HG02943 (cell line): Measurements from ENCODE around the gene SERPINB4.

ENCODE experiments used
- ATAC-seq: cut with Tn5 transposase; IDR thresholded peaks from one replicate; pipeline ENCODE4 v1.9.1; 2021; ENCODE audit warnings: mild to moderate bottlenecking, low read depth, moderate library complexity; ENCODE audit not compliant: unreplicated experiment

SERPINB4 gene

DNA sequence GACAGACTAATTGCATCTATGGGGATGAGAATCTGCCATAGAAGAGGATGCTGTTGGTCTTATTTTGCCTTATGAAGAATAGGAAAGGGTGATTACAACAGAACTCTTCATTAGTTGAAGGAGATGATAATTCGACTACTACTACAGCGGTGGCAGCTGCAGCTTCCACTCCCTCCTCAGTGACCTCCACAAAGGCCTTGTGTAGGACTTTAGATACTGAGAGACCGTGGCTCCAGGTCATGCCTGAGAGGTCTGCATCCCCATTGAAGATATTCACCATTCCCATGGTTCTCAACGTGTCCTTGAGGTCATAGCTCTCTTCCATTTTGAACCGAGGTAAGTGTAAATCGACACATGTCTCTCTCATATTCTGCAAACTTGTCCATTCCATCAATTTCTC lies 6.4 kb downstream of the SERPINB4 start:
- ATAC-seq, result no peak

DNA sequence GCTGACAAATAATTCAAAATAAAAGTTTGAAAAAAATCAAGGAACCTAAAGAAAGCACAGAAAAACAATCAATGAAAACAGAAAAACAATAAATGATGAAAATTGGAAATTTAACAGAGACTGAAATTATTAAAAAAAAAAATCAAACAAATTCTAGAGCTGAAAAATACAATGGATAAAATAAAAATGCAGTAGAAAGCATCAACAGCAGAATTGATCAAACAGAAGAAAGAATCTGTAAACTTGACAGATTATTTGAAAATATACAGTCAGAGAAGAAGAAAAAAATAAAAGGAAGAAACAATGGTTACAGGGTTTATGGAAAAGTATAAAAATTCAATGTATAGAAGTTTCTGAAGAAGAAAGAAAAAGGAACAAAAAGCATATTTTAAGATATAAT lies 16.2 kb downstream of the SERPINB4 start:
- ATAC-seq, result no peak

DNA sequence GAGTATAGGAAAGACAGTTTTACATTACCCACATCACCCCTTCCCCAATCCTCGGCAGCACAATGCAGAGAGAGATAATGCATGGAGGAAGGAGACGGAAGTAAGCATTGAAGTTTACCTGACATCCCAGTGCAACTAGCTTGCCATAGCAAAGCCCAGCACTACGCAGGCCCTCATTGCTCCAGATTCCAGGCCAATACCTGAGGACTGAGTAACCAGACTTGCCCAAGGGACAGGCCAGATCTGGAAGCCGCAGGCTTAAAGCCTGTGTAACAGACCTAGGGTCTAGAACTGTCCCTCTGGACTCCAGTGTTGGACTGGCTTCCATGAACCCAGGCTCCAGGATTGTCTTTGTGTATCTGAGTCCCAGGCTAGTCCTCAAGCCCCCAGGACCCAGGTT lies 17.6 kb downstream of the SERPINB4 start:
- no peak for ATAC-seq

DNA sequence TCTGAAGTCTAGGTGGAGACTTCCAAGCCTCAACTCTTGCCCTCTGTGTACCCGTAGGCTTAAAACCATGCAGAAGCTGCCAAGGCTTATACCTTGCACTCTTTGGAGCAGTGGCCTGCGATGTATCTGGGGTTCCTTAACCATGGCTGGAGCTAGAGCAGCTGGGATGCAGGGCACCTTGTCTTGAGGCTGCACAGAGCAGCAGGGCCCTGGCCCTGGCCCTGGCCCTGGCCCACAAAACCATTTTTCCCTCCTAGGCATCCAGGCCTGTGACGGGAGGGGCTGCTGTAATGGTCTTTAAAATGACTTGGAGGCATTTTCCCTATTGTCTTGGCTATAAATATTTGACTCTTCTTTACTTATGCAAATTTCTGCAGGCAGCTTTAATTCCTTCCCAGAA lies 19.2 kb downstream of the SERPINB4 start:
- no peak for ATAC-seq

DNA sequence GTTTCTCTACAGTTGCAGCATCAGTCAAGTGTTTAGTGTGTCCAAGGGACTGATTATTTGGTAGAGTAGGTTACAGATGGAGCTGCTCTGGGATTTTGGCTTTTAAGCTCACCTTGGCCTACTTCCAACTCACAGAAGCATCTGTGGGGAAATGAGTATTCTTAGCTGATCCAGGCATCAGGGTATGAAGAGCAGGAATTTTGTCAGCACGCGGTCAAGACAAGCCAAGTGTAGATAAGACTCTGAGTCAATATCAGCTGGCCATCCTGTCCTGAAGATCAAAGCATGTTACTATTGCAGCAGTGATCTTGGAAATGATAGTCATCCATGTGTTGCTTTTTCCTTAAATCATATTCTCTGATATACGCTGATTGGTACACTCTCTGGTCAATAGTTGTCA lies 24.4 kb downstream of the SERPINB4 start:
- ATAC-seq, result no peak

DNA sequence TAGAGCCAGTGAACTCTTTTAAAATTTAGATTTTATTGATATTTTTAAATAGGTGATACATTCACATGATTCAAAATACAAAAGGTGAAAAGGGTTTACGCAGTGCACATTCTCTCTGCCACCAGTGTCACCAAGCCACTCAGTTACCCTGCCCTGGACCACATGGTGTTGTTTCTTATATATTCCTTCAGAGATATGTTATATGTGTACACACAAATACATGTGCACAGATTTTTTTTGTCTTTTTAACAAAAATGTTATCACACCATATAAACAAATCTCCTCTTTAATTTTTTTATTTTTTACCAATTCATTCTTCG lies 26.2 kb downstream of the SERPINB4 start:
- ATAC-seq, result no peak

DNA sequence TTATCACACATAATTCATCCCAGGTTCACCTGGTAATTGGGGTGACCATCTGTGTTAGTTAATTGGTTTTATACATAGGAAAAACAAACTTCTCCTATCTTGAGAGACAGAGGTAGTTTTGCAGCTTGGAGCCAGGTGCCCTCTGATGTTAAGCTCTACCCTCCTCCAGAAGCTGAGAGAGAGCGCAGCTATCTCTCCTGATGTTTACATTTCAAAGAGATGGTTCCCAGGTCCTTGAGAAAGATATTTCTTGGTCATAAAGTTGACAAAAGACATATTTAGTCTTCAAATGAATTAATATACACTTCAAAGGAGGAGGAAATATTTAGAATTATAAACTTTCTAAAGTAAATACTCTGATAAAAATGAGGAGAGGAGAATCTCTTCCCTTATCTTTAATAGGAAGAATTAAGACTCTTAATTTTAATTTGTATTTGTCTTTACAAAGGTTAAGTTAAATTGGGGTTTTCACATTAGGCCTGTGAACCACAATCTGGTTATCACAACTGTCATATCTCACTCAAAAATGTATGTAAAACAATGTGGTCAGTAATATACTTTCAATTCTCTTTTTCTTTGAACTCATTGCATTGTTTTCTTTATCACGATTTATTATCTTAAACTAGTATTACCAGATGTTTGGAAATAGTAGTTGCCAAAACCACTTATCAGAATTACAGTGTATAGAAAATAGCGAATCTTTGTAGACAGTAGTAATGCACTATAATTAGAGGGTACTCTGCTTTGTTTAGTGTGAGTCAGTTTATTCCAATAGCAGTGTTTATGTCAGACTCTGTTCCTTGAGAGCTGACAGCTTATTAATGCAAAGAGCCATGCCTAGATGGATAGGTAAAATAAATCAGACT lies 26.8 kb downstream of the SERPINB4 start:
- ATAC-seq, result no peak

DNA sequence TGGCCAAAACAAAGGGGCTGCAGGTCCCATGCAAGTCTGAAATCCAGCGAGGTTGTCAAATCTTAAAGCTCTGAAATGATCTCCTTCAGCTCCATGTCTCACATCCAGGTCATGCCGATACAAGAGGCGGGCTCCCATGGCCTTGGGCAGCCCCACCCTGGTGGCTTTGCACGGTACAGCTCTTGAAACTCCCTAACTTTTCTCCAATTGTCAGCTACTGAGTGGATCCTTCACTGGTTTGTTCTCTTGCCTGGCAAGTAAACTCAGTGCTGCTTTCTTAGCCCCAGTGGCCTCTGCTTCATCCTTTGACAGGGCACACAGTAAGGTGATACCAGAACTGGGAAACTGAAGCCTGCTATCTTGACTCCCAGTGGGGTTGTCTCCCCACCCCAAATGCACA lies 30.6 kb downstream of the SERPINB4 start:
- ATAC-seq, result no peak

DNA sequence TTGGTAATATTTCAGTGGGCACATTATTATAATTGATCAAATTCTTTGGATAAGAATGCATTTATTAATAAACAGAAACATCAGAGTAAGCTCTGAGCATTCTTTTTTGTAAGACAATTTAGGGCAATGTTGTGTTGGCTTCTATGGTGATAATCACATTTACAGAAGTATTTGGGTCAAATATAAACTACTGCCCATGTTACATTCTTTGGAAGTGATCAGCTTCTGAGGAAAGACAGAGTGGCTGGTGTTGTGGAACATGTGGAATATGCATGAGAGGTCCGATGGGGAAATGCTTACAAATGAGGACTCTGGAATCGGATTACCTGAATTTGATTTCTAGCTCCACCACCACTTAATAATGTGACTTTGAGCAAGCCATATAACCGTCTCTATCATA lies 37.5 kb downstream of the SERPINB4 start:
- ATAC-seq, result no peak

DNA sequence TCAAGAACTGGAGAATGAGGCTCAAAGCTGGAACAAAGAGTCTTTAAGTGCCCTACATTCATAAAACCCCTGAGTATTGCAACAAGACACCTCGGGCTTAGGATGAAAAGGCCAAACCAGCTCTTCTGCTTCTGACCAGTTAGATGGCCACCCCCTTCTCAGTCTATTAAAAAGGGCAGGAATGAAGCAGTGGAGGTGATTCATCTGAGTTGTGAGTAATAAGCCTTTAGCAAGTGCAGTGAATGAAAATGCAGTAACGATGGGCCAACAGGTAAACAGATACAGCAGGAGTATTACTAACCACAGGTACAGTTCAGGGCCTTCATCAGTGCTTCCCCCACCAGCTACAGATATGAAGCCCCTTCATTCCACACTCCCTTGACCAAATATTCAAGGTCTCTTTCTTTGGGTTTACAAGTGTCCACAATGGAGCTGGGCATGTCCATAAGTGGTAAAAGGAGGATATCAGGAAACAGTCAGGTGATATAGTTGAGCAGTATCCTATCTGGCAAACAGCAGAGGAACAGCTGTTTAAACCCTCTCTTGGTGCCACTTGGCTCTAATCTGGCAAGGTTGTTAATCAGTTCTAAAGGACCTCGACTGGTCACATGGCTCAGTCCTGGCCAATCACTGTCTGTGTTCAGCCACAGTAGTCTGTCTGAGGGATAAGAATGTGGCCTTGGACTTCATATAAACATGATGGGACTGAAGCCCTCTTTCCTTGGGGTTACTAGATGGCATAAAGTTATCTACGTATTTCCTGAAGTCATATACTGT lies 39.1 kb downstream of the SERPINB4 start:
- no peak for ATAC-seq

DNA sequence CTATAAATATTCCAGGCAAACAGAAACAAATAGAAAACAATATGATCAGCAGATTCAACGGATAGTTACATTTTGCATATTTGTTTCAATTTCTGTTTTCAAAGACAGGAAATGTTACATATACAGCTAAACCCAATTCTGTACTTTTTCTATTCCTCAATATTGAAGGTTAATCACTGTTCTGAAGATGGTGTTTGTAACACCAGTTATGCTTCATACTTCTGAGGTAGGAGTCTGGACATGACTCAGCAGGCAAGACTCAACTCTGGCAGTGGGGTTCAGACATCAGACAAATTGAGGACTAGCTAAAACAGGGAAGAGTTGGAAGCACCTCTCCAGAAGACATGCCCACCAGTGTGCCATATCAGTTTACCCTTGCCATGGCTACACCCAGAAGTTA lies 40.3 kb downstream of the SERPINB4 start:
- peak; percentile 86 for ATAC-seq

DNA sequence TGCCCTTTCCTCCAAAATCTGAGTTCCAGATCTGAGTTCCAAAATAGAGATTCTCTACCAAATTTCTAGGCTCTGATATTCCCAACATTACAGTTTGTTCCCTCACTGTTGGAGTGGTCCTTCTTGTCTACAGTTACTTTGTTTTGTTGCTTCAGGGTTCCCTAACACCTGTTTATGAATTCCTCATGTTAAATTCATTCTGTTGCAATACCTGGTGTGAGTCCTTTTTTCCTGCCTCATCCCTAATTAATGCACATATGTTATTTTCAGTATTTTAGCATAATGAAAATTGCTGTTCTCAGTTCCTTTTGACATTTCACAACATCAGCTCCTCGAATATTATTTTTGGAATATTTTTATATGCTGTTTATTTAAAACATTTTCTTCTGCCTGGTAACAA lies 40.7 kb downstream of the SERPINB4 start:
- no peak for ATAC-seq

DNA sequence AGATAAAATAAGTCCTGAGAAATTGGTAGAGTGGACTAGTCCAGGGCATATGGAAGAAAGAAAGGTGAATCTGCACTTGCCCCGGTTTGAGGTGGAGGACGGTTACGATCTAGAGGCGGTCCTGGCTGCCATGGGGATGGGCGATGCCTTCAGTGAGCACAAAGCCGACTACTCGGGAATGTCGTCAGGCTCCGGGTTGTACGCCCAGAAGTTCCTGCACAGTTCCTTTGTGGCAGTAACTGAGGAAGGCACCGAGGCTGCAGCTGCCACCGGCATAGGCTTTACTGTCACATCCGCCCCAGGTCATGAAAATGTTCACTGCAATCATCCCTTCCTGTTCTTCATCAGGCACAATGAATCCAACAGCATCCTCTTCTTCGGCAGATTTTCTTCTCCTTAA lies 47.1 kb downstream of the SERPINB4 start:
- no peak for ATAC-seq

DNA sequence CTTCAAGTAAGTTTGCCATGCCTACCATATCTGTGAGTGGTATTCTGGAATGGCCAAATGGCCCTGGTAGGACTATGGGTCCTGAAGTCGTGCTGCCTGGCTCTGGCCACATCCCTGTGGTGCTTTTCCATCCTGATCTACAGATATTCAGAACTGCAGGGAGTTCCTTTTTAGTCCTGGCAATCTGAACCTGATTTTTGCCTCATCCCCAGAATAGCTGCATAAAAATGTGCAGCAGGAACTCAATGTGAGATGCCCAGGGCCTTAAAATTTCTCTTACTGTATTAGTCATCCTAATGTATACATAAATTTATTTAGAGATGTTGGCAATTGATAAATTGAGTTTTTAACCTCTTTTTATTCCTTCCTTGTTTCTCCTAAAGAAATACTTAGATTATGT lies 51.6 kb downstream of the SERPINB4 start:
- ATAC-seq, result no peak

DNA sequence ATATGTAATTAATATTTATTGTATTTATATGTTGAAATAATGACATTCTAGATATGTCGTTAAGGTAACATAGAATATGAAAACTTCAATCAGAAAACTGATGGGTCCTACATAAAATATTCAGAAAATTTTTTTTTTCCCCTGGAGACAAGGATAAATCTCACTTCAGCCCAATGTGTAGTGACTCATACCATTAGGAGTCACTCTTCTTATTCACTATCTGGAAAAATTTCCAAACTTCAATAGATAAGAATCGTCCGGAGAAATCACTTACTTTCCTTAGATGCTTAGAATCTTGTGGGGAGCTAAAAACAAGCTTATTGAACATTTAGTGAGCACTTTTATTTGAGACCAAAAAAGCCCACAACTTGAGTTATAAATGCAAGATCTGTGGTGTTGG lies 52.3 kb downstream of the SERPINB4 start:
- ATAC-seq, result no peak

DNA sequence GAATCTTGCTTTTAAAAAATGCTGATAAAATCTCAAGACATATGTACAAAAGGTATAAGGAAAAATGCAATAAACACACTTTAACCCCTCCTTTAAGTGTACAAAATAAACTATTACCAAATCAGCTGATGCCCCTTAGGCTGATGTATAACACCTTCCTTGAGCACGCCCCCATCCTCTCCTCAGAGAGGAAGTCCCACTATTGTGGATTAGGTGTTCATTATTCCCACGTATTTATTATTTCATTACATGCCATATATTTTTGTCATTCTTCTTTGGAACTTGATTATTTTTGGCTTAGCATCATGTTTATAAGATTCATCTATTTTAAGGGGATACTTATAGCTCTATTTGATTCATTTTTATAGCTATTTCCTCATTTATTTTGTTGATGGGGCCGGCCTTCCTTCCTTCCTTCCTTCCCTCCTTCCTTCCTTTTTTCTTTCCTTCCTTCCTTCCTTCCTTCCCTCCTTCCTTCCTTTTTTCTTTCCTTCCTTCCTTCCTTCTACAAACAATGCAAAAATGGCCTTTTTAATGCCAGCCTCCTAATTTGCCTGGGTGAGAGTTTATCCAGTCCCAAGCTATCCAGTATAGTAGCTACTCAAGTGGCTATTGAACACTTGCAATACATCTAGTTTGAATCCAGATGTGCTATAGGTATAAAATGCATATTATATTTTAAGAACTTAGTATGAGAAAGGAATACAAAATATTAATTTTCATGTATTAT lies 52.9 kb downstream of the SERPINB4 start:
- no peak for ATAC-seq

DNA sequence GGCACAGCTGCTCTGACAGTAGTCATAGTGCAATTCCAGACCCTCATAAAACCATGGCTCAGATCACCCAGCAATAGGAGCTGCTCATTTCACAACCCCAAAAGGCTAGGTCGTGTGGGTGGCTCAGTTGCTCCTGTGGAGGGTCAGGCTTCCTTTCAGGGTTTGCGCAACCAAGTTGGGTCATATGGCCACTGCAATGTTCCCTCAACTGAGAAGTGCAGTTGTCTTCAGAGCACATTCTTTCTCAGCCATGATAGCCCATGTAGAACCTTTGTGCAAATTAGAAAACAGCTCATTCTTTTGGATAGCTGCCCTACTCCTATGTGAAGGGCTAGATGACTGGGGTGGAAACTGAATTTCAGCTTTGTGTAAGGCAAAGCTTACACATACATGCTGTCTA lies 53.7 kb downstream of the SERPINB4 start:
- no peak for ATAC-seq

DNA sequence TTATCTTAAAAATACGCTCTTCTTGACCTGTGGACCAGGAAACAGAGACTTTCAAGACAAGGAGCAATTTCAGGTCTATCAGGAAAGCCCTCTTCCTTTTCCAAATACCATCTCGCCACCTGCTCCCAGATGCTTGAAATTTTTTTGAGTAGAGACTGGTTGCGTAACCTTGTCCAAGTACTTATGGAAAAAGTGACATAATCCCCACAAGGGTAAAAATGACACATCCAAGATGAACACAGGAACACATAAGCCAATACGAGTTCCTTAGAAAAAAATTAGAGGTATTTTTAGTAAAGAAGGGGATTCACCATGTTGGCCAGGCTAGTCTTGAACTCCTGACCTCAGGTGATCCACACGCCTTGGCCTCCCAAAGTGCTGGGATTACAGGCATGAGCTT lies 55.1 kb downstream of the SERPINB4 start:
- ATAC-seq, result no peak
